NCI-H2081 treated with DMSO at 0.1 percent for 48 hours (cell line): ENCODE data around the gene PML.

Source experiments
- DNase-seq: peaks from one replicate; lab custom pipeline; 2025; lab: John Stamatoyannopoulos, UW

Gene PML

GRCh38 chr15:73994413-73994883 lies at the start of gene PML:
TSS of gene PML (plus strand) at chr15:73994716. CDS start at chr15:73994813, 97 bp downstream.
- DNase-seq = peak; percentile 69

- no peak for DNase-seq
Measured at GRCh38 chr15:73945130-73945508, 49.4 kb upstream of the PML start.

GRCh38 chr15:73946046-73946721 lies 48.3 kb upstream of the PML start:
- DNase-seq = no peak

GRCh38 chr15:73946795-73947370 lies 47.6 kb upstream of the PML start:
- no peak for DNase-seq

GRCh38 chr15:73947651-73948050 lies 46.9 kb upstream of the PML start:
- no peak for DNase-seq

- DNase-seq = no peak
Measured at GRCh38 chr15:73948396-73948795, 46.1 kb upstream of the PML start.

GRCh38 chr15:73948982-73949381 lies 45.5 kb upstream of the PML start:
- no peak for DNase-seq

- DNase-seq = no peak
Measured at GRCh38 chr15:73949496-73949895, 45.0 kb upstream of the PML start.

GRCh38 chr15:73950479-73950830 lies 44.1 kb upstream of the PML start:
- no peak for DNase-seq

GRCh38 chr15:73950831-73951561 lies 43.5 kb upstream of the PML start:
- no peak for DNase-seq

- DNase-seq = no peak
Measured at GRCh38 chr15:73951601-73952000, 42.9 kb upstream of the PML start.

- DNase-seq = no peak
Measured at GRCh38 chr15:73952171-73952912, 42.2 kb upstream of the PML start.

GRCh38 chr15:73952913-73953750 lies 41.4 kb upstream of the PML start:
- no peak for DNase-seq

- no peak for DNase-seq
Measured at GRCh38 chr15:73954188-73955145, 40.0 kb upstream of the PML start.

GRCh38 chr15:73955326-73955725 lies 39.2 kb upstream of the PML start:
- DNase-seq = no peak

- no peak for DNase-seq
Measured at GRCh38 chr15:73955861-73956742, 38.4 kb upstream of the PML start.

GRCh38 chr15:73956743-73957135 lies 37.8 kb upstream of the PML start:
- DNase-seq = no peak

GRCh38 chr15:73957276-73957675 lies 37.2 kb upstream of the PML start:
- no peak for DNase-seq

- DNase-seq = no peak
Measured at GRCh38 chr15:73957785-73958184, 36.7 kb upstream of the PML start.
